CD4-positive, alpha-beta T cell treated with Interleukin-2 at 100 ng/mL for 4 hours (primary cell): ENCODE measurements around the gene C8G.
A peak's percentile ranks its signal among the peaks of the same experiment; 100 is the strongest.

Experiments used
- DNase-seq: peaks from one replicate; pipeline ENCODE4 v3.0.0-alpha.2; 2020; ENCODE audit warnings: low spot score

C8G gene

GRCh38 chr9:136953771-136954269, 8.8 kb downstream of the C8G start:
- DNase-seq, result no peak

GRCh38 chr9:136954270-136955083, 9.4 kb downstream of the C8G start:
- no peak for DNase-seq

GRCh38 chr9:136955202-136955942, 10.3 kb downstream of the C8G start:
- DNase-seq, result no peak

- no peak for DNase-seq
Observed at GRCh38 chr9:136955943-136956335, 10.9 kb downstream of the C8G start.

GRCh38 chr9:136956604-136957003, 11.6 kb downstream of the C8G start:
- no peak for DNase-seq

GRCh38 chr9:136957461-136957860, 12.4 kb downstream of the C8G start:
- no peak for DNase-seq

GRCh38 chr9:136957901-136958300, 12.9 kb downstream of the C8G start:
- no peak for DNase-seq

- no peak for DNase-seq
Observed at GRCh38 chr9:136958473-136958872, 13.4 kb downstream of the C8G start.

GRCh38 chr9:136958898-136959850, 14.1 kb downstream of the C8G start:
- no peak for DNase-seq

GRCh38 chr9:136960212-136960937, 15.3 kb downstream of the C8G start:
- peak; percentile 41 for DNase-seq

GRCh38 chr9:136960938-136961275, 15.9 kb downstream of the C8G start:
- no peak for DNase-seq

GRCh38 chr9:136961279-136962065, 16.4 kb downstream of the C8G start:
- no peak for DNase-seq

- DNase-seq, result no peak
Observed at GRCh38 chr9:136962163-136962562, 17.1 kb downstream of the C8G start.

GRCh38 chr9:136962701-136963248, 17.7 kb downstream of the C8G start:
- DNase-seq, result no peak

GRCh38 chr9:136963341-136963740, 18.3 kb downstream of the C8G start:
- DNase-seq, result no peak

GRCh38 chr9:136963751-136964150, 18.7 kb downstream of the C8G start:
- DNase-seq, result no peak

- DNase-seq, result no peak
Observed at GRCh38 chr9:136964171-136964689, 19.2 kb downstream of the C8G start.

- no peak for DNase-seq
Observed at GRCh38 chr9:136964833-136965422, 19.9 kb downstream of the C8G start.

GRCh38 chr9:136965771-136966484, 20.9 kb downstream of the C8G start:
- peak; percentile 51 for DNase-seq
